Thoracic aorta (tissue), 2 donors: Measurements from ENCODE around the gene LSM14A. TPM values are rescaled to one million over a fixed set of nuclear protein-coding genes. Genes with fewer than 3 reads are reported as not detected.

Experiments
- ATAC-seq: fragments of 150-250 bp; one replicate; pipeline ENCODE4 v1.8.0; 2017; ENCODE audit warnings: low read depth; ENCODE audit not compliant: insufficient number of reproducible peaks, low FRiP score
- DNase-seq: peaks from one replicate; pipeline ENCODE4 v3.0.0-alpha.2; 2020; ENCODE audit warnings: low spot score
- H3K27ac ChIP-seq, 2 donors: fragments of 200-600 bp; sonication (generic); 1 replicate in 1 of 2; 2 replicates in 1 of 2; pipeline ENCODE4 v1.5.1; 2016; ENCODE audit warnings: mild to moderate bottlenecking in 2 of 2, moderate library complexity in 2 of 2
- H3K27me3 ChIP-seq: fragments of 200-600 bp; sonication (generic); replicated peaks from 2 replicates; pipeline ENCODE4 v1.6.0; 2016; ENCODE audit warnings: mild to moderate bottlenecking; ENCODE audit not compliant: insufficient read depth
- H3K36me3 ChIP-seq: fragments of 200-600 bp; sonication (generic); one replicate; pipeline ENCODE4 v1.5.1; 2016
- H3K4me1 ChIP-seq, 2 donors: fragments of 200-600 bp; sonication (generic); 1 replicate in 1 of 2; 2 replicates in 1 of 2; pipeline versions ENCODE4 v1.5.1 to v1.6.0; 2016; ENCODE audit warnings: low read depth in 2 of 2, mild to moderate bottlenecking in 1 of 2; ENCODE audit not compliant: control insufficient read depth in 1 of 2
- H3K4me3 ChIP-seq: fragments of 200-600 bp; sonication (generic); 2 replicates; pipeline ENCODE4 v1.5.1; 2016; ENCODE audit warnings: mild to moderate bottlenecking
- H3K9me3 ChIP-seq: fragments of 200-600 bp; sonication (generic); 2 replicates; pipeline ENCODE4 v1.5.1; 2016
- CTCF ChIP-seq: fragments of 200-600 bp; sonication (generic); IDR thresholded peaks from one replicate; pipeline ENCODE4 v1.5.1; 2019; ENCODE audit warnings: antibody characterized with exemption
- total RNA-seq, 2 donors: library from RNA; depleted of rRNA; stranded (reverse); fragments of >200 nt; gene quantifications; one replicate each; pipeline versions ENCODE4 v1.1.0 to v1.2.3, GENCODE V29; 2016

The LSM14A gene
- total RNA-seq, 2 donors from 2014 or later = 79.1 to 133 TPM

GRCh38 chr19:34135821-34136611, 36.3 kb upstream of the LSM14A start:
- ATAC-seq = no peak
- no peaks in the 10 kb centered on the region for H3K36me3 ChIP-seq
- no peak overlapping the region for H3K4me3 ChIP-seq
- H3K27me3 ChIP-seq = no peaks in the 10 kb centered on the region
- H3K4me1 ChIP-seq = peaks cover 0 to 4% of the 10 kb centered on the region in 2 donors
- no peak overlapping the region for H3K27ac ChIP-seq
- TF ChIP-seq CTCF = no peak
- no peaks in the 10 kb centered on the region for H3K9me3 ChIP-seq
- DNase-seq = no peak

- H3K4me3 ChIP-seq = no peak overlapping the region
- H3K4me1 ChIP-seq = no peaks in the 10 kb centered on the region
- H3K36me3 ChIP-seq = no peaks in the 10 kb centered on the region
- ATAC-seq (no peak), DNase-seq (no peak)
- no peaks in the 10 kb centered on the region for H3K27me3 ChIP-seq
- no peak for TF ChIP-seq CTCF
- H3K9me3 ChIP-seq = no peaks in the 10 kb centered on the region
- no peak overlapping the region for H3K27ac ChIP-seq
These were observed 31.3 kb upstream of the LSM14A start for GRCh38 chr19:34141025-34141424.

GRCh38 chr19:34142440-34142839, 29.9 kb upstream of the LSM14A start:
- Histone ChIP-seq H3K36me3 (no peaks in the 10 kb centered on the region), H3K9me3 (no peaks in the 10 kb centered on the region), H3K4me1 (no peaks in the 10 kb centered on the region), H3K27ac (no peak overlapping the region), H3K4me3 (no peak overlapping the region), H3K27me3 (no peaks in the 10 kb centered on the region)
- TF ChIP-seq CTCF = no peak
- ATAC-seq (no peak), DNase-seq (no peak)

- Histone ChIP-seq H3K4me1 (no peaks in the 10 kb centered on the region), H3K27ac (no peak overlapping the region), H3K9me3 (no peaks in the 10 kb centered on the region), H3K27me3 (no peaks in the 10 kb centered on the region), H3K4me3 (no peak overlapping the region), H3K36me3 (no peaks in the 10 kb centered on the region)
- DNase-seq = no peak
- peak; percentile 73 for ATAC-seq
- peak; percentile 75 for TF ChIP-seq CTCF
These were observed 26.5 kb upstream of the LSM14A start for GRCh38 chr19:34145741-34146202.

- DNase-seq (no peak), ATAC-seq (no peak)
- no peak overlapping the region for H3K4me3 ChIP-seq
- H3K27me3 ChIP-seq = no peaks in the 10 kb centered on the region
- no peak for TF ChIP-seq CTCF
- no peaks in the 10 kb centered on the region for H3K36me3 ChIP-seq
- H3K27ac ChIP-seq = no peak overlapping the region
- H3K4me1 ChIP-seq = no peaks in the 10 kb centered on the region
- H3K9me3 ChIP-seq = no peaks in the 10 kb centered on the region
These were observed 23.6 kb upstream of the LSM14A start for GRCh38 chr19:34148658-34149185.
